WERI-Rb-1 (cell line): ENCODE results near the gene SERINC1.

Source experiments
- DNase-seq: peaks from one replicate; pipeline ENCODE4 v3.0.0-alpha.2; 2020
- H3K27ac ChIP-seq: fragments of 250-450 bp; sonication (Bioruptor Pico); 2 replicates; pipeline ENCODE4 v1.5.1; 2020; ENCODE audit warnings: mild to moderate bottlenecking, moderate library complexity
- H3K27me3 ChIP-seq: fragments of 250-450 bp; sonication (Bioruptor Pico); 2 replicates; pipeline ENCODE4 v1.5.1; 2021; ENCODE audit warnings: mild to moderate bottlenecking, low read depth, moderate library complexity; ENCODE audit not compliant: insufficient read depth, severe bottlenecking
- H3K36me3 ChIP-seq: fragments of 250-450 bp; sonication (Bioruptor Pico); 2 replicates; pipeline ENCODE4 v1.5.1; 2020; ENCODE audit warnings: mild to moderate bottlenecking, moderate library complexity
- H3K4me3 ChIP-seq: 2 replicates; pipeline ENCODE4 v1.5.1; 2011; ENCODE audit warnings: low read depth, mild to moderate bottlenecking, control low read depth, low read length
- H3K9me3 ChIP-seq: fragments of 250-450 bp; sonication (Bioruptor Pico); 2 replicates; pipeline ENCODE4 v1.5.1; 2021; ENCODE audit warnings: mild to moderate bottlenecking, moderate library complexity; ENCODE audit not compliant: severe bottlenecking
- TF ChIP-seq, protein P1 (sequence below): IDR thresholded peaks from 2 replicates; pipeline ENCODE4 v1.5.1; 2011; ENCODE audit warnings: low read depth, mild to moderate bottlenecking, control low read depth, inconsistent platforms, low read length

SERINC1 gene

DNA sequence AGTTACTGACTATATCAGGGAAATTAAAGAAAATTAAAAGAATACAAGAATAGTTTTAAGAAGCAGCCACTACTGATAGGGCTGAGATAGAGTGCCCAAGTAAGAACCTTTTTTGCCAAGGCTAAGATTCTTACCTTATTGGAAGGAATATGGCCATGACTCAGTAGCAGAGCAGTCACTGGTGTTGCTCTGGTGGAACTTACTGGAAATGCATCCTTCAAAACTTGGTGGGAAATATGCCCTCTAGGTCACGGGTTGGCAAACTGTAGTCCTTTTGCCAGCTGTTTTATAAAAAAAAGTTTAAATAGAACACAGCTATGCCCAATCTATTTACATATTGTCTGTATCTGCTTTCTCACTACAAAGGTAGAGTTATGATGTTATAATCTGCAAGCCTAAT lies 66.2 kb downstream of the SERINC1 start:
- Histone ChIP-seq H3K9me3 (no peaks in the 10 kb centered on the region), H3K4me3 (no peak overlapping the region), H3K36me3 (peaks cover 15% of the 10 kb centered on the region), H3K27me3 (no peaks in the 10 kb centered on the region), H3K27ac (no peak overlapping the region)
- DNase-seq, result no peak
- TF ChIP-seq, protein P1, sequence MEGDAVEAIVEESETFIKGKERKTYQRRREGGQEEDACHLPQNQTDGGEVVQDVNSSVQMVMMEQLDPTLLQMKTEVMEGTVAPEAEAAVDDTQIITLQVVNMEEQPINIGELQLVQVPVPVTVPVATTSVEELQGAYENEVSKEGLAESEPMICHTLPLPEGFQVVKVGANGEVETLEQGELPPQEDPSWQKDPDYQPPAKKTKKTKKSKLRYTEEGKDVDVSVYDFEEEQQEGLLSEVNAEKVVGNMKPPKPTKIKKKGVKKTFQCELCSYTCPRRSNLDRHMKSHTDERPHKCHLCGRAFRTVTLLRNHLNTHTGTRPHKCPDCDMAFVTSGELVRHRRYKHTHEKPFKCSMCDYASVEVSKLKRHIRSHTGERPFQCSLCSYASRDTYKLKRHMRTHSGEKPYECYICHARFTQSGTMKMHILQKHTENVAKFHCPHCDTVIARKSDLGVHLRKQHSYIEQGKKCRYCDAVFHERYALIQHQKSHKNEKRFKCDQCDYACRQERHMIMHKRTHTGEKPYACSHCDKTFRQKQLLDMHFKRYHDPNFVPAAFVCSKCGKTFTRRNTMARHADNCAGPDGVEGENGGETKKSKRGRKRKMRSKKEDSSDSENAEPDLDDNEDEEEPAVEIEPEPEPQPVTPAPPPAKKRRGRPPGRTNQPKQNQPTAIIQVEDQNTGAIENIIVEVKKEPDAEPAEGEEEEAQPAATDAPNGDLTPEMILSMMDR, result no peak

- H3K27me3 ChIP-seq, result no peaks in the 10 kb centered on the region
- peaks cover 19% of the 10 kb centered on the region for H3K36me3 ChIP-seq
- no peak overlapping the region for H3K27ac ChIP-seq
- no peak overlapping the region for H3K4me3 ChIP-seq
- TF ChIP-seq, protein P1, result no peak
- DNase-seq, result no peak
- no peaks in the 10 kb centered on the region for H3K9me3 ChIP-seq
These were observed 67.2 kb downstream of the SERINC1 start for GRCh38 chr6:122404444-122404843.

DNA sequence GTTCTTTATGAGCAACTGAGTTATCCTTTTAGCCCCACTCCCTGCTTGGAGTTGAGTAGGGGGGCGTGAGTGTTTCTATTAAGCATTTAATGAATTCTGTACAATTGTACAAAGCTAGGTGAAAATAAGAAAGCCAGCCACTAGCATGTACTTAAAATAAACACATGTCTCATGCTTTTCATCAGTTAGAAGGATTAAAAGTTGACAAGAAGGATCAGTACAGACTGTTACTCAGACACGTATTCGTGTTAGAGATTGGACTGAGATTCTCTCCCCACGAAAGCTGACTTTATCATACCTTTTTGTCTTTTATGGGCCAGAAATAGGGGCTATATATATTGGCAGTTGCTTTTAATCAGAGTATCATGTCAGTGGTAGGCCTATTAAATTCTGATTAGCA lies 70.5 kb downstream of the SERINC1 start:
- no peak for DNase-seq
- Histone ChIP-seq H3K4me3 (peak overlapping the region; percentile 91), H3K27me3 (no peaks in the 10 kb centered on the region), H3K36me3 (peaks cover 17% of the 10 kb centered on the region), H3K9me3 (no peaks in the 10 kb centered on the region), H3K27ac (peak overlapping the region; percentile 3)
- TF ChIP-seq, protein P1, result no peak

DNA sequence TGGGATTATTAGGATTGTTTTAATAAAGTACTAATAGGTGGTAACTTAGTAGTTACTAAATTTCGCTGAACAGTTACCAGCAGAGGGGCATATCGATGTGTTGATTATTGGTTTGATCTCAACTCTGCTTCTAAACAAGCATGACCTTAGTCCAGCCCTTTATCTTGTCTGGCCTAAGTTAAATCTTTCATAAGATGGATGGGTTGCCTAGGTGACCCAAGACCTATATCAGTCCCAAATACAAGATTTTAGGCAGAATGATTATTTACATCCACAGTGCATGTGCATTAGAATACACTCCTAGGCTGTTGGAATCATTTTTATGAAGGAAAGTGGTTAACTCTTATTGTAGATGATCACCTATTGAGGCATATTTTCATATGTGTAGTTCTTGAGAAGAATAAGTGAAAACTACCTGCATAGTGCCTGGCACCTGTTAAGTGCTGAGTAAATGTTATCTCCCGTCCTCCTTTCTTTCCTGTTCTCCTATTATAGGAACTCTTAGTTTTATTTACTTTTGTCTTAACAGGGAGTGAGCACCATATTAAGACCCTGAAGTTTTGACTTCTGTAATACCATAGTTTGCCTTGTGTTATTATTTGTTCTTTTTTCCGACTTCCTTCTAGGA lies 71.0 kb downstream of the SERINC1 start:
- H3K36me3 ChIP-seq, result peaks cover 12% of the 10 kb centered on the region
- H3K9me3 ChIP-seq, result no peaks in the 10 kb centered on the region
- no peaks in the 10 kb centered on the region for H3K27me3 ChIP-seq
- peak overlapping the region; percentile 91 for H3K4me3 ChIP-seq
- TF ChIP-seq, protein P1, result no peak
- DNase-seq, result no peak
- peak overlapping the region; percentile 94 for H3K27ac ChIP-seq

GRCh38 chr6:122400121-122400450 lies 71.5 kb downstream of the SERINC1 start:
- peaks cover 12% of the 10 kb centered on the region for H3K36me3 ChIP-seq
- H3K27me3 ChIP-seq, result no peaks in the 10 kb centered on the region
- H3K9me3 ChIP-seq, result no peaks in the 10 kb centered on the region
- peak overlapping the region; percentile 94 for H3K27ac ChIP-seq
- peak; percentile 21 for DNase-seq
- H3K4me3 ChIP-seq, result peak overlapping the region; percentile 91
- TF ChIP-seq, protein P1, result no peak

GRCh38 chr6:122399348-122400120 lies 72.1 kb downstream of the SERINC1 start, which contains the start of gene HSF2:
Gene HSF2, plus strand, starts transcription at chr6:122399652. Its CDS starts 86 bp downstream, at chr6:122399738.
- Histone ChIP-seq H3K36me3 (peaks cover 12% of the 10 kb centered on the region), H3K9me3 (no peaks in the 10 kb centered on the region), H3K27me3 (no peaks in the 10 kb centered on the region), H3K27ac (peak within 1 kb of the TSS; percentile 94), H3K4me3 (peak within 1 kb of the TSS; percentile 91)
- TF ChIP-seq, protein P1, result peak; percentile 31; the same call in 1 of the 2 replicates
- peak; percentile 97 for DNase-seq
